ENCODE data around the gene PKN2. TPM values are rescaled to one million over a fixed set of nuclear protein-coding genes. Genes with fewer than 3 reads are reported as not detected.

The PKN2 gene
- total and polyA plus RNA-seq, 8 donors: 5.0 to 118 (median 24.1) TPM

DNA sequence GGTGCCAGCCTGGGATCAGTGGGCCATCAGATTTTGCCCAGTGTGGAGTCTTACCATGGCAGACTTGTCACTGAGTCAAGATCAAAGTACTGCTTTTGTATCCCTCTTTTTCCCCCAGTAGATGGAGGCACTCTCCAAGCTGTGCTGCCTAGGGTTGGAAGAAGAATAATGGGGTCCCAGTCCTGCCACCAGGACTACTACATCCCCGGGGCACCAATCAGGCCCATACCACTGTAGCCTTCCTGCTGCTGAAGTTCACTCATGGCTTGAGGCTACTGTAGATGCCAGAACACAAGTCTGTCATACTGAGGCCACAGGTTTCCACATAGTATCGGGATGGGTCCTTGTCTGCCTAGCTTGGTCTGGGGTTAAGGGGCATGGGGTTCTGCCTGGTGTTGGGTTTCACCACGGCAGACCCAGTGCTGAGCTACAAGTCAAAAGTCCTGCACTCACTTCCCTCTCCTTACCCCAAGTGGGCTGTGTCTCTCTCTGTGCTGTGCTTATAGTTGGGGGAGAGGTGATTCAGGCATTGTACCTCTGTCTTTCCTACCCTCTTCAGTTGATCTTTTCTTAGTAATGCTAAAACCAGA lies 53.4 kb downstream of the PKN2 start:
- intact Hi-C loops (cut with DNase I; ENCODE audit: low total_unique reads): no loop called here

DNA sequence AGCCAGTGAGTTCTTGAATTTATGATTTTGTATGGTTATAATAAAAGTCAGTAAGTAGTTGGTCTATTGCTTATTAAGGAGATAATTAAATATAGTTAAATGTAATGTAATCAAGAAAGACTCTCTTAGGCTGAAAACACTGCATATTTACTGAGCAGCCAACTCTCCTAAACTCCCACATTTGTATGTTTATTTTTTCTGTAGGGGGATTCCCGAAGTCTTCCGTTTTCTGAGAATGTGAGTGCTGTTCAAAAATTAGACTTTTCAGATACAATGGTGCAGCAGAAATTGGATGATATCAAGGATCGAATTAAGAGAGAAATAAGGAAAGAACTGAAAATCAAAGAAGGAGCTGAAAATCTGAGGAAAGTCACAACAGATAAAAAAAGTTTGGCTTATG lies 56.7 kb downstream of the PKN2 start:
- Histone ChIP-seq H3K36me3 (peaks cover 0 to 16% (median 8%) of the 10 kb centered on the region in 4 donors), H3K27ac (no peak overlapping the region), H3K4me3 (no peak overlapping the region), H3K27me3 (no peaks in the 10 kb centered on the region), H3K9me3 (peaks cover 0 to 6% (median 4%) of the 10 kb centered on the region in 4 donors), H3K4me1 (peaks cover 0 to 28% (median 2%) of the 10 kb centered on the region in 4 donors)
- whole genome bisulfite sequencing, 5 donors: 58 to 73% (median 72%) methylated on average over 3 of the region's 3 CpGs
- intact Hi-C loops (cut with DNase I; ENCODE audit: low total_unique reads): no loop called here
- DNase-seq: no peak
- TF ChIP-seq, protein P1, sequence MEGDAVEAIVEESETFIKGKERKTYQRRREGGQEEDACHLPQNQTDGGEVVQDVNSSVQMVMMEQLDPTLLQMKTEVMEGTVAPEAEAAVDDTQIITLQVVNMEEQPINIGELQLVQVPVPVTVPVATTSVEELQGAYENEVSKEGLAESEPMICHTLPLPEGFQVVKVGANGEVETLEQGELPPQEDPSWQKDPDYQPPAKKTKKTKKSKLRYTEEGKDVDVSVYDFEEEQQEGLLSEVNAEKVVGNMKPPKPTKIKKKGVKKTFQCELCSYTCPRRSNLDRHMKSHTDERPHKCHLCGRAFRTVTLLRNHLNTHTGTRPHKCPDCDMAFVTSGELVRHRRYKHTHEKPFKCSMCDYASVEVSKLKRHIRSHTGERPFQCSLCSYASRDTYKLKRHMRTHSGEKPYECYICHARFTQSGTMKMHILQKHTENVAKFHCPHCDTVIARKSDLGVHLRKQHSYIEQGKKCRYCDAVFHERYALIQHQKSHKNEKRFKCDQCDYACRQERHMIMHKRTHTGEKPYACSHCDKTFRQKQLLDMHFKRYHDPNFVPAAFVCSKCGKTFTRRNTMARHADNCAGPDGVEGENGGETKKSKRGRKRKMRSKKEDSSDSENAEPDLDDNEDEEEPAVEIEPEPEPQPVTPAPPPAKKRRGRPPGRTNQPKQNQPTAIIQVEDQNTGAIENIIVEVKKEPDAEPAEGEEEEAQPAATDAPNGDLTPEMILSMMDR (IDR thresholded peaks at IDR 0.05): no peak
- TF ChIP-seq POLR2AphosphoS5 (IDR thresholded peaks at IDR 0.05) (no peak), POLR2A (IDR thresholded peaks at IDR 0.05) (no peak), EP300 (IDR thresholded peaks at IDR 0.05) (no peak)

More for the DNA sequence above, 53.4 kb downstream of the PKN2 start:
- peaks cover 0 to 3% (median 0%) of the 10 kb centered on the region in 4 donors for H3K36me3 ChIP-seq
- H3K27me3 ChIP-seq: no peaks in the 10 kb centered on the region
- no peak overlapping the region for H3K27ac ChIP-seq
- TF ChIP-seq, protein P1 (IDR thresholded peaks at IDR 0.05): no peak
- TF ChIP-seq POLR2A (IDR thresholded peaks at IDR 0.05): no peak
- no peak for TF ChIP-seq POLR2AphosphoS5 (IDR thresholded peaks at IDR 0.05)
- TF ChIP-seq EP300 (IDR thresholded peaks at IDR 0.05): no peak
- peaks cover 0 to 17% (median 12%) of the 10 kb centered on the region in 4 donors for H3K9me3 ChIP-seq
- DNase-seq: no peak
- H3K4me1 ChIP-seq: peaks cover 0 to 30% (median 2%) of the 10 kb centered on the region in 4 donors
- 87 to 94% (median 89%) methylated on average over 3 of the region's 3 CpGs for WGBS, 5 donors
- no peak overlapping the region for H3K4me3 ChIP-seq

DNA sequence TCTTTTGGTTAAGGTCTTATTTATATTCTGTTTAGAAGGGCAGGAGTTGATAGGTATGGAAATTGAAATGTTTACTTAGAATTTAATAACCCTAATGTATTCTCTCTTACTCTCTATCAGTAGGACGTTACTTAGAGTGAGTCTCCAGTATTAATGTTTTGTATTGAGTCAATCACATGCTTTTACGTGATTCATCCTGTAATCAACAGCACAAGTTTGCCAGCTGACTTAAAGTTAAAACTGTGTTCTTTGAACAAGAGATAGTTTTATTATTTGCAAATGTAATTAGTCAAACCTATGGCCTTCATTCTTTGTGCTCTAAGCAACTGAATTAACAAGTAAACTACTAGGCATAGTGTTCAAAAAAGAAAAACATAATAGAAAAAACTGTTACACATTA lies 57.3 kb downstream of the PKN2 start:
- H3K4me1 ChIP-seq: peaks cover 0 to 28% (median 2%) of the 10 kb centered on the region in 4 donors
- intact Hi-C loops (cut with DNase I; ENCODE audit: low total_unique reads): no loop called here
- H3K9me3 ChIP-seq: no peaks in the 10 kb centered on the region
- 44 to 51% (median 47%) methylated on average over 2 of the region's 2 CpGs for WGBS, 5 donors
- no peaks in the 10 kb centered on the region for H3K27me3 ChIP-seq
- DNase-seq: no peak
- no peak for TF ChIP-seq POLR2A (IDR thresholded peaks at IDR 0.05)
- no peak for TF ChIP-seq EP300 (IDR thresholded peaks at IDR 0.05)
- no peak for TF ChIP-seq POLR2AphosphoS5 (IDR thresholded peaks at IDR 0.05)
- TF ChIP-seq, protein P1 (IDR thresholded peaks at IDR 0.05): no peak
- H3K36me3 ChIP-seq: peaks cover 0 to 22% (median 10%) of the 10 kb centered on the region in 4 donors
- H3K4me3 ChIP-seq: no peak overlapping the region
- no peak overlapping the region for H3K27ac ChIP-seq

DNA sequence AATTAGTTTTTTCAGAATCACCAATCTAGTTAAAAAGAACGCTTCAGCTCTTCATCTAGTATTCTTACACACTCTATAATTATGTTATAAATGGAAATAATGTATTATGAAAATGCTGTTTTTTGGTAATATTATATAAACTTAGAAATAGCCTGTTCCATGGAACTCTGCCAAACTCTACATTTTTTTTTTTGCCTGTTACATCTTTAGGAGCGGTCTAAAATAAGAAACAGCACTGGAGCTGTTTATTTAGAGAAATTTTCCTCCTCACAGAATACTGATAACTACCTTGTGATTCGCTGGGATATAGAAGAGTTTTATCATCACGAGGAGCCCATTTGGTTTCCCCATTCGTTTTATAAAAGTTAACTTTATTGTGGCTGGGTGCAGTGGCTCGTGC lies 58.5 kb downstream of the PKN2 start:
- intact Hi-C loops (cut with DNase I; ENCODE audit: low total_unique reads): no loop called here
- 78 to 88% (median 88%) methylated on average over 6 of the region's 6 CpGs for WGBS, 5 donors
- Histone ChIP-seq H3K27me3 (no peaks in the 10 kb centered on the region), H3K9me3 (no peaks in the 10 kb centered on the region), H3K36me3 (peaks cover 0 to 26% (median 10%) of the 10 kb centered on the region in 4 donors), H3K4me1 (peaks cover 0 to 24% (median 2%) of the 10 kb centered on the region in 4 donors), H3K4me3 (no peak overlapping the region), H3K27ac (no peak overlapping the region)
- peak in 1 of 2 donors; percentile 23 for DNase-seq
- no peak for TF ChIP-seq POLR2AphosphoS5 (IDR thresholded peaks at IDR 0.05)
- TF ChIP-seq POLR2A (IDR thresholded peaks at IDR 0.05): no peak
- TF ChIP-seq, protein P1 (IDR thresholded peaks at IDR 0.05): no peak
- no peak for TF ChIP-seq EP300 (IDR thresholded peaks at IDR 0.05)
